ENCODE measurements around the gene ASTN2.

- TF ChIP-seq CTCF (IDR thresholded peaks at IDR 0.05) (no peak), POLR2A (IDR thresholded peaks at IDR 0.05) (no peak)
Observed at GRCh38 chr9:117187498-117187897, 227.4 kb downstream of the ASTN2 start.

All from lower leg skin (tissue), 3 donors.